Transverse colon (tissue), 4 donors: ENCODE data around the gene DPAGT1. TPM values are rescaled to one million over a fixed set of nuclear protein-coding genes. Genes with fewer than 3 reads are reported as not detected.
"Not testable (repeated sequence)": the region's sequence is repeated elsewhere in the genome, so short reads cannot be mapped to it uniquely, and the experiment has no call there.

Experiments used
- DNase-seq: peaks from one replicate; pipeline ENCODE4 v3.0.0-alpha.2; 2019
- H3K27ac ChIP-seq, 4 donors: fragments of 200-600 bp; sonication (generic); 2 replicates each; pipeline ENCODE4 v1.5.1; 2016 to 2018; ENCODE audit warnings: inconsistent platforms in 4 of 4
- H3K27me3 ChIP-seq: fragments of 200-600 bp; sonication (generic); 2 replicates; pipeline ENCODE4 v1.5.1; 2017; ENCODE audit warnings: inconsistent platforms
- H3K36me3 ChIP-seq, 4 donors: fragments of 200-600 bp; sonication (generic); 2 replicates each; pipeline ENCODE4 v1.5.1; 2017 to 2019; ENCODE audit warnings: inconsistent platforms in 4 of 4
- H3K4me1 ChIP-seq, 4 donors: fragments of 200-600 bp; sonication (generic); 2 replicates each; pipeline ENCODE4 v1.5.1; 2017 to 2020; ENCODE audit warnings: inconsistent platforms in 4 of 4
- H3K4me3 ChIP-seq, 4 donors: fragments of 200-600 bp; sonication (generic); 1 replicate in 1 of 4; 2 replicates in 3 of 4; pipeline versions ENCODE4 v1.5.1 to v1.6.1; 2017 to 2019; ENCODE audit warnings: inconsistent platforms in 4 of 4
- H3K9me3 ChIP-seq, 2 donors: fragments of 200-600 bp; sonication (generic); 2 replicates each; pipeline ENCODE4 v1.5.1; 2017 to 2019; ENCODE audit warnings: inconsistent platforms in 2 of 2
- CTCF ChIP-seq, 5 experiments: fragments of 200-600 bp in 3 of 5; fragments of 450-650 bp in 2 of 5; sonication (generic) in 3 of 5; IDR thresholded peaks; 1 replicate in 2 of 5; 2 replicates in 3 of 5; pipeline ENCODE4 v1.5.1; 2016 to 2017; ENCODE audit warnings: antibody characterized with exemption in 5 of 5, inconsistent platforms in 3 of 5, mild to moderate bottlenecking in 2 of 5, moderate library complexity in 1 of 5
- EP300 ChIP-seq: sonication (generic); formaldehyde crosslinking; IDR thresholded peaks from one replicate; pipeline ENCODE4 v1.6.1; 2017; ENCODE audit warnings: antibody characterized with exemption, low read depth
- POLR2A ChIP-seq: fragments of 450-650 bp; IDR thresholded peaks from one replicate; pipeline ENCODE4 v1.6.1; 2016; ENCODE audit warnings: antibody characterized with exemption, mild to moderate bottlenecking, moderate library complexity
- POLR2AphosphoS5 ChIP-seq, 3 donors: sonication (generic); formaldehyde crosslinking; IDR thresholded peaks; one replicate each; pipeline ENCODE4 v1.6.1; 2016; ENCODE audit warnings: antibody characterized with exemption in 3 of 3
- WGBS, 2 donors: methylation state at CpG; one replicate each; pipeline ENCODE4 v1.1.5; 2018; ENCODE audit warnings: low coverage in 1 of 2; 5-methylcytosine and 5-hydroxymethylcytosine counted together
- in situ Hi-C, 4 donors: fragments of 200-750 bp; cut with MboI; loops; one replicate each; pipeline versions ENCODE4 v1.15.0 to v1.15.1; 2017; ENCODE audit warnings: low sequenced_read_pairs in 3 of 4, low pct_ligation_motif_present in 1 of 4, low pct_unique_long_range_greater_than_20kb in 1 of 4
- intact Hi-C: fragments of 100-400 bp; cut with DNase I; formaldehyde crosslinking; loops from one replicate; pipeline ENCODE4 v1.15.1; 2023; ENCODE audit warnings: low total_unique reads
- total RNA-seq, 4 donors: library from RNA; depleted of rRNA; stranded (reverse); fragments of >200 nt; gene quantifications; one replicate each; pipeline ENCODE4 v1.1.0, GENCODE V29; 2016

The DPAGT1 gene
- total RNA-seq, 4 donors from 2014 or later = 4.5 to 63.9 (median 26.3) TPM

- Histone ChIP-seq H3K9me3 (no peaks in the 10 kb centered on the region), H3K36me3 (no peaks in the 10 kb centered on the region), H3K27me3 (no peaks in the 10 kb centered on the region), H3K4me1 (peaks cover 21 to 47% (median 33%) of the 10 kb centered on the region in 4 donors), H3K4me3 (no peak overlapping the region), H3K27ac (peak overlapping the region; percentile 93 to 98 (median 97))
- TF ChIP-seq CTCF (IDR thresholded peaks at IDR 0.05) (no peak), EP300 (no peak), POLR2A (no peak), POLR2AphosphoS5 (IDR thresholded peaks at IDR 0.05) (no peak)
- 50 to 56% methylated on average over 4 of the region's 4 CpGs for WGBS, 2 donors
- in situ Hi-C loops = no loop called here
- no peak for DNase-seq
- intact Hi-C loops = no loop called here
Observed at GRCh38 chr11:119103793-119104192, 2.1 kb upstream of the DPAGT1 start.

- H3K4me1 ChIP-seq = peaks cover 18 to 41% (median 27%) of the 10 kb centered on the region in 4 donors
- intact Hi-C loops, H3K36me3 ChIP-seq, DNase-seq, H3K9me3 ChIP-seq, H3K27me3 ChIP-seq, in situ Hi-C loops: not testable (repeated sequence)
- H3K27ac ChIP-seq = peak overlapping the region; percentile 93 to 98 (median 97)
- WGBS, 2 donors = 73 to 100% methylated on average over 3 to 18 of the region's 18 CpGs
- H3K4me3 ChIP-seq = peak overlapping the region in 2 of 4 donors; percentile 68 to 84
Observed at GRCh38 chr11:119103161-119103664, 1.6 kb upstream of the DPAGT1 start.

GRCh38 chr11:119100994-119101758 lies 477 bp downstream of the DPAGT1 start:
- peak; percentile 44 for DNase-seq
- Histone ChIP-seq H3K36me3 (peaks cover 0 to 9% (median 1%) of the 10 kb centered on the region in 4 donors), H3K4me1 (peaks cover 12 to 31% (median 21%) of the 10 kb centered on the region in 4 donors), H3K9me3 (no peaks in the 10 kb centered on the region), H3K27ac (peak overlapping the region; percentile 93 to 98 (median 97)), H3K27me3 (no peaks in the 10 kb centered on the region), H3K4me3 (peak overlapping the region; percentile 61 to 84 (median 66))
- TF ChIP-seq CTCF (IDR thresholded peaks at IDR 0.05) = peak in 2 of 5 experiments; percentile 49 to 53
- no peak for TF ChIP-seq POLR2AphosphoS5 (IDR thresholded peaks at IDR 0.05)
- TF ChIP-seq EP300 = no peak
- no peak for TF ChIP-seq POLR2A
- intact Hi-C loops = no loop called here
- 1 to 5% methylated on average over 6 to 12 of the region's 29 CpGs for WGBS, 2 donors
- in situ Hi-C loops = no loop called here

GRCh38 chr11:119100246-119100970 lies 1.2 kb downstream of the DPAGT1 start:
- Histone ChIP-seq H3K27me3 (no peaks in the 10 kb centered on the region), H3K4me3 (peak overlapping the region in 3 of 4 donors; percentile 61 to 84 (median 68)), H3K4me1 (peaks cover 15 to 37% (median 25%) of the 10 kb centered on the region in 4 donors), H3K36me3 (peaks cover 0 to 9% (median 1%) of the 10 kb centered on the region in 4 donors), H3K27ac (peak overlapping the region in 2 of 4 donors; percentile 93 to 97), H3K9me3 (no peaks in the 10 kb centered on the region)
- intact Hi-C loops (no loop called here), in situ Hi-C loops (no loop called here)
- WGBS, 2 donors = 38 to 41% methylated on average over 9 to 11 of the region's 11 CpGs
- DNase-seq = no peak
- TF ChIP-seq POLR2AphosphoS5 (IDR thresholded peaks at IDR 0.05) (no peak), EP300 (no peak), POLR2A (no peak), CTCF (IDR thresholded peaks at IDR 0.05) (peak in 4 of 5 experiments; percentile 20 to 33 (median 26))
